K562 (cell line): Measurements from ENCODE around the gene MLLT3. TPM values are rescaled to one million over a fixed set of nuclear protein-coding genes. Genes with fewer than 3 reads are reported as not detected.

Experiments used
- ATAC-seq: fragments of 200-7000 bp; cut with Tn5 transposase; 3 replicates; pipeline ENCODE4 v1.9.1; 2020; ENCODE audit warnings: moderate library complexity
- BruUV-seq: library from RNA; stranded (reverse); fragments of 400-500 nt; replicated peaks from 2 replicates; lab custom pipeline; 2021; lab: Mats Ljungman, UMichigan
- CTCF ChIA-PET: fragments of 300-600 bp; formaldehyde crosslinking; extraction: SDS; loops from one replicate; lab custom pipeline; 2021; ENCODE audit warnings: low intra/inter-chr PET ratio; lab: Yijun Ruan, JAX
- POLR2A ChIA-PET: fragments of 300-600, 350-650 bp; sonication (Branson Sonifier 250); formaldehyde crosslinking; extraction: SDS; loops from one replicate; lab custom pipeline; 2021; ENCODE audit warnings: antibody characterized with exemption, inconsistent platforms; lab: Yijun Ruan, JAX
- DNase-seq, 4 experiments: peaks; one replicate each; pipeline versions ENCODE4 v3.0.0 to v3.0.0-alpha.2; 2011 to 2018; ENCODE audit warnings: low spot score in 3 of 4, mixed read lengths in 3 of 4; ENCODE audit errors: extremely low read depth in 1 of 4
- FAIRE-seq: peaks from 2 replicates; lab custom pipeline; 2011; peaks lifted over from hg19 to GRCh38; lab: Jason Lieb, UNC
- H2AFZ ChIP-seq: 2 replicates; pipeline ENCODE4 v1.6.0; 2011; ENCODE audit warnings: low read depth, low read length, control low read depth, inconsistent platforms
- H3K27ac ChIP-seq: fragments of 200-600 bp; 3 replicates; pipeline ENCODE4 v1.8.0; 2011; ENCODE audit warnings: low read depth, mild to moderate bottlenecking, control low read depth, inconsistent platforms, low read length, moderate library complexity, mixed read lengths; ENCODE audit errors: extremely low read depth
- H3K27me3 ChIP-seq, 2 experiments: fragments of 300-600 bp in 1 of 2; 2 replicates in 1 of 2; 3 replicates in 1 of 2; pipeline versions ENCODE4 v1.6.0 to v1.8.0; 2011; ENCODE audit warnings: inconsistent platforms in 2 of 2, low read length in 2 of 2, mild to moderate bottlenecking in 1 of 2, mixed read lengths in 1 of 2, moderate library complexity in 1 of 2; ENCODE audit not compliant: control insufficient read depth in 2 of 2, insufficient read depth in 2 of 2
- H3K36me3 ChIP-seq: fragments of 300-600 bp; 3 replicates; pipeline ENCODE4 v1.8.0; 2011; ENCODE audit warnings: mild to moderate bottlenecking, low read length, inconsistent platforms; ENCODE audit not compliant: control insufficient read depth, insufficient read depth
- H3K4me1 ChIP-seq, 2 experiments: fragments of 200-600 bp in 1 of 2; replicated peaks in 1 of 2; 2 replicates in 1 of 2; 3 replicates in 1 of 2; pipeline versions ENCODE4 v1.5.1 to v1.8.0; 2011; ENCODE audit warnings: inconsistent platforms in 2 of 2, low read length in 2 of 2, mild to moderate bottlenecking in 1 of 2, mixed read lengths in 1 of 2, moderate library complexity in 1 of 2; ENCODE audit not compliant: control insufficient read depth in 2 of 2, insufficient read depth in 2 of 2
- H3K4me2 ChIP-seq: 2 replicates; pipeline ENCODE4 v1.6.1; 2011; ENCODE audit warnings: low read length, control low read depth, inconsistent platforms, mixed read lengths; ENCODE audit not compliant: insufficient read depth
- H3K4me3 ChIP-seq: fragments of 200-600 bp; sonication (generic), shearing (Covaris generic); 2 replicates; pipeline ENCODE4 v1.5.1; 2016; ENCODE audit warnings: control low read depth, inconsistent platforms
- H3K79me2 ChIP-seq: fragments of 200-600 bp; 3 replicates; pipeline ENCODE4 v1.8.0; 2011; ENCODE audit warnings: low read length, inconsistent platforms; ENCODE audit not compliant: control insufficient read depth, insufficient read depth
- H3K9ac ChIP-seq, 2 experiments: 2 replicates each; pipeline versions ENCODE4 v1.6.0 to v1.6.1; 2011; ENCODE audit warnings: low read depth in 2 of 2, low read length in 2 of 2, control low read depth in 1 of 2, inconsistent platforms in 1 of 2, mild to moderate bottlenecking in 1 of 2, mixed read lengths in 1 of 2; ENCODE audit not compliant: insufficient read depth in 1 of 2
- H3K9me1 ChIP-seq: one replicate; pipeline ENCODE4 v1.6.0; 2011; ENCODE audit warnings: inconsistent platforms, mild to moderate bottlenecking, low read length, moderate library complexity; ENCODE audit not compliant: control insufficient read depth, insufficient read depth
- H3K9me3 ChIP-seq: replicated peaks from 2 replicates; pipeline ENCODE4 v1.5.1; 2011; ENCODE audit warnings: low read depth, low read length, inconsistent platforms; ENCODE audit not compliant: control insufficient read depth, insufficient read depth
- H4K20me1 ChIP-seq: replicated peaks from 2 replicates; pipeline ENCODE4 v1.6.1; 2011; ENCODE audit warnings: low read length, inconsistent platforms, mixed read lengths; ENCODE audit not compliant: control insufficient read depth, insufficient read depth
- BACH1 ChIP-seq: fragments of 200-800 bp; sonication (Bioruptor generic); IDR thresholded peaks from 2 replicates; pipeline ENCODE4 v1.6.1; 2016; ENCODE audit warnings: missing genetic modification characterization, missing compliant biosample characterization
- BRD9 ChIP-seq: fragments of 450-650 bp; IDR thresholded peaks from 2 replicates; pipeline ENCODE4 v1.6.1; 2018; ENCODE audit warnings: low read depth; ENCODE audit not compliant: partially characterized antibody
- CCAR2 ChIP-seq: fragments of 200-400 bp; formaldehyde crosslinking; IDR thresholded peaks from 2 replicates; pipeline ENCODE4 v1.6.1; 2017; ENCODE audit warnings: mild to moderate bottlenecking, low read depth, low read length
- CHD1 ChIP-seq: fragments of 200-600 bp; sonication (generic); IDR thresholded peaks from one replicate; pipeline ENCODE4 v1.6.1; 2012; ENCODE audit warnings: mild to moderate bottlenecking, moderate library complexity, low read length, inconsistent platforms
- HDAC3 ChIP-seq: fragments of 450-650 bp; IDR thresholded peaks from 2 replicates; pipeline ENCODE4 v1.6.1; 2018; ENCODE audit warnings: borderline replicate concordance, mild to moderate bottlenecking, moderate library complexity; ENCODE audit not compliant: partially characterized antibody
- KDM2B ChIP-seq: fragments of 250-450 bp; sonication (Bioruptor Pico); IDR thresholded peaks from 2 replicates; pipeline ENCODE4 v1.8.0; 2021; ENCODE audit warnings: mild to moderate bottlenecking, moderate library complexity
- NFRKB ChIP-seq: fragments of 450-650 bp; IDR thresholded peaks from 2 replicates; pipeline ENCODE4 v1.6.1; 2016; ENCODE audit warnings: low read depth
- SMARCC2 ChIP-seq: fragments of 450-650 bp; IDR thresholded peaks from 2 replicates; pipeline ENCODE4 v1.6.1; 2017; ENCODE audit warnings: antibody characterized with exemption, moderate library complexity, mild to moderate bottlenecking, low read depth
- TSC22D4 ChIP-seq: fragments of 450-650 bp; IDR thresholded peaks from 2 replicates; pipeline ENCODE4 v1.6.1; 2016; ENCODE audit warnings: missing genetic modification characterization, missing biosample characterization, control low read depth
- ZNF584 ChIP-seq: fragments of 200-800 bp; sonication (Bioruptor generic); IDR thresholded peaks from 2 replicates; pipeline ENCODE4 v1.6.1; 2016; ENCODE audit warnings: low read depth, mild to moderate bottlenecking, missing genetic modification characterization, missing compliant biosample characterization
- ZNF644 ChIP-seq: fragments of 200-800 bp; sonication (Bioruptor generic); IDR thresholded peaks from 2 replicates; pipeline ENCODE4 v1.6.1; 2016; ENCODE audit warnings: low read depth, missing genetic modification characterization, missing compliant biosample characterization
- WGBS: fragments of 100-300 bp; shearing (Covaris generic); methylation state at CpG from one replicate; pipeline ENCODE4 v1.1.6; 2016; ENCODE audit warnings: low coverage, mixed read lengths; ENCODE audit not compliant: insufficient coverage; ENCODE audit errors: missing lambda C conversion rate; 5-methylcytosine and 5-hydroxymethylcytosine counted together
- in situ Hi-C: fragments of 300-500 bp; cut with MboI; formaldehyde crosslinking; loops from 4 replicates; pipeline ENCODE4 v1.15.0; 2018; ENCODE audit warnings: inconsistent platforms, mixed read lengths
- intact Hi-C: fragments of 100-400 bp; cut with micrococcal nuclease; formaldehyde crosslinking; loops from 2 replicates; pipeline ENCODE4 v1.14.2; 2022
- polyA plus RNA-seq, 8 experiments: library from polyadenylated mRNA; depleted of rRNA in 4 of 8; stranded (reverse) in 5 of 8; unstranded in 3 of 8; fragments of >200 nt; fragmentation: Nextera tagmentation in 2 of 8; fragmentation: Illumina TruSeq in 1 of 8; extraction: Ambion mirVana in 2 of 8; extraction: Trizol in 1 of 8; gene quantifications; 2 replicates each; pipeline versions ENCODE4 v1.2.1 to v1.2.3, GENCODE V29; 2011 to 2014; ENCODE audit warnings: inconsistent platforms in 1 of 8, missing spikeins in 1 of 8
- total RNA-seq, 7 experiments: library from RNA; depleted of rRNA in 6 of 7; stranded (reverse); fragments of >200 nt in 6 of 7; fragmentation: Illumina TruSeq in 2 of 7; extraction: Trizol in 2 of 7; gene quantifications; 2 replicates each; pipeline versions ENCODE4 v1.2.1 to v1.2.3, GENCODE V29; 2011 to 2021; ENCODE audit warnings: low replicate concordance in 1 of 7

MLLT3 gene
- total and polyA plus RNA-seq, 9 of the 15 experiments (the other 6 are each of a cell fraction or from before 2014, with no cell fraction given), result 0.07 to 0.42 (median 0.22) TPM; not detected in 4

DNA sequence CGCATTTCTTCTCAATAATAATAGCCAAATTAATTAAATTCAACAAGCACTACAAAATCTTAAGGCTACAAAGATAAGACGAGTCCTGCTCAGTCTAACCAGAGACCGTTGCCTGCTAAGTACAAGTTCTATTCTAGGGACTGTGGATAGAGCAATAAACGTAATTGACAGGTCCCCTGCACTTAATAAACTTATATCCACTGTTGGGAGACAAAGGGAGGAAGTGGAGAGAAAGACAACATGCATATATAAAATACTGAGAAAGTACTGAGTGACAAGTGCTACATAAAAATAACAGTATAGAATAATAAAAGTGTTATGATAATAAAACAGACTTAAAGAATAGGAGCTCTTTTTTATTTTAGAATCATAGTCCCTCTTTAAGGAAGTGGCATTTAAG is 158.1 kb downstream of the MLLT3 start (continued):
- TF ChIP-seq HDAC3 (no peak), ZNF644 (tag) (no peak), CCAR2 (no peak)
- TF ChIP-seq, all 486 proteins: peak for 0

DNA sequence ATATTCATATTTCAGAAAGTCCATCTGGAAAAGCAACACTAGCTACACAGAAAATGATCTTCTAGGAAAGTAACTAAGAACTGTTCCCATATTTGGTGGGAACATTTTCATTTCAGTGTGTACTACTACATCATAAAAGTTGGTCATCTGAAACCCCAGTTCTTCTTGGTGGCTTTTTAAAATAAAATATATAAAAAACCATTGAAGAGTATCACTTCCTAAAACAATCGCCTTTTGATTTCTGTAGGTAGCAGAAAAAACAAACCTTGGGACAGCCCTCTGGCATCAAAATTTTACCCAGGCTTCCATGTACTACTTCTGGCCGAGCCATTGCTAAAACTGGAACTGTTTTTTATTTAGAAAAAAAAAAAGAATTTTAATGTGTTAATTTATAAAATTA is 158.5 kb downstream of the MLLT3 start:
- no peaks in the 10 kb centered on the region for H4K20me1 ChIP-seq
- H3K4me2 ChIP-seq, result no peak overlapping the region
- POLR2A ChIA-PET, result no interaction called here
- H3K4me3 ChIP-seq, result no peak overlapping the region
- DNase-seq (no peak), FAIRE-seq (no peak), ATAC-seq (no peak)
- TF ChIP-seq BRD9 (no peak), BACH1 (tag) (no peak), ZNF584 (CRISPR knock-in tag) (no peak), NFRKB (no peak), TSC22D4 (tag) (no peak), CHD1 (no peak), SMARCC2 (no peak), KDM2B (CRISPR knock-in tag) (no peak)
- in situ Hi-C loops, result no loop called here
- no peaks in the 10 kb centered on the region for H3K9me3 ChIP-seq
- H3K27ac ChIP-seq, result no peak overlapping the region
- CTCF ChIA-PET, result no interaction called here
- no peaks in the 10 kb centered on the region for H3K27me3 ChIP-seq
- no TSS peak for BruUV-seq
- H3K9ac ChIP-seq, result no peak overlapping the region
- intact Hi-C loops, result no loop called here
- H2AFZ ChIP-seq, result no peak overlapping the region
- no peaks in the 10 kb centered on the region for H3K36me3 ChIP-seq
- no peaks in the 10 kb centered on the region for H3K9me1 ChIP-seq
- no peaks in the 10 kb centered on the region for H3K79me2 ChIP-seq
- WGBS, result 0% methylated on average over 2 of the region's 2 CpGs
- H3K4me1 ChIP-seq, result no peaks in the 10 kb centered on the region
